ENCODE measurements around the gene E2F6.
"Not testable (repeated sequence)": the region's sequence is repeated elsewhere in the genome, so short reads cannot be mapped to it uniquely, and the experiment has no call there.

Gene E2F6

DNA sequence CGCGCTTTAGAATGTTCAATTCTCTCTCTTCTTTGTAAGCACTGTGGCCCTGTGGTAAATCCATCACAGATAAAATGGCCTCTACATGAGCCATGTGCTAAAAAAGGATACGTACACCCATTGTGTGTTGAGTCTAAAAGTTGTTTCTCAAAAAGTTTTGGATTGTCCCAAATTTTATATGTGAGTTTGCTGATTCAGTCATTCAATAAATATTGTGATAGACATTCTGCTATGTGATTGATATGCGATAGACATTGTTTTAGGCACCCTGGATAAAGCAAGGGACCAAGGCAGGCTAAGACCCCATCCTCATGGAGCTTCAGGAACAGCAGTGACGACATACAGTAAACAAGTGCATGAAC is 53.5 kb downstream of the E2F6 start:
- DNase-seq (ENCODE audit: low spot score), result no peak

DNA sequence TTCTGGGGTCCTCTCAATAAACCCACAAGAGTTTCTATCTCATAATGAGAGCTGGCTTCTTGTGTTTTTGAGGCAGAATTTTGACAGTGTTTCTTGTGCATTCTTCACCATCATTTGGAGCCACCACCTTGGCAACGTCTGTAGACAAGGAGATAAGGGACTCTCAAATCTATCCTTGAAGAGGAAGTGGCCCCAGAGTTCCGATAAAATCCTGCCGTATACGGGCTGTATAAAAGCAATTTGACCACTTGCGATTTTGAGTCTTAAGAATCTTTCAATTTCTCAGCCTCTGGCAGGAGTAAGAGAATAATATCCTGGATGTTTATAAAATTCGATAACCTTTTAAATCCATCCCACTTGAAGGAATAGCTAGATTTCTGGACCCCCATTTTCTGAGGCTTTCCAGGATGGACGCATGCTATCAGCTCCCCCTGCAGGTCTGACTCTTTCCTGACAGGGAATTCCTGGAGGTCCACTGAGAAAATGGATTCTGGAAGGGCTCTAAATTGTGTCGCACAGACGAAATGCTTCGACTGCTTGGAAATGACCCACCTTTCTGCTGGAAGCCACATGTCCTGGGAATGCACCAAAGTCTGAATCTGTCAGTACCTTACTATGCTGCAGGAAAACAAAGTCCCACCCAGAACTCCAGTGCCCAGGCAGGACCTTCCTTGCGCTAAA is 54.1 kb downstream of the E2F6 start:
- DNase-seq (ENCODE audit: low spot score), result no peak

DNA sequence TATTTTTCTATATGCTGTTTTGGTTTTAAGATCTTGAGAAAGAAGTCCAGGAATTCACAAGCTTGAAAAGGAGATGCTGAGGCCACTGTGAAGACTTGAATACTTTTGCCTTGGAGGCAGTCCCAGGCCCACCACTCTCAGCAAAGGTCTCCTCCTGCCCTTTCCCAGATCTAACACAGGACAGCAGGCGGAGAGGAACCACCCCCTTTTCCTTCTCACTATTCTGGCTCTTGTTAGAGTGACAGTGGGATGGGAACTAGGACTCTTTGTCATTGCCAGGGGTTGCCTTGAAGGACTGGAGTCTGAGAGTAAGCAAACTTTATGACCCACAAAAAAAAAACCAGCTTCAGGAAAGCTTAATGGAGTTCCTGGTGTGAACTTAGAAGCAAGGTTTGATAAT is 54.7 kb downstream of the E2F6 start:
- no peak for DNase-seq (ENCODE audit: low spot score)

DNA sequence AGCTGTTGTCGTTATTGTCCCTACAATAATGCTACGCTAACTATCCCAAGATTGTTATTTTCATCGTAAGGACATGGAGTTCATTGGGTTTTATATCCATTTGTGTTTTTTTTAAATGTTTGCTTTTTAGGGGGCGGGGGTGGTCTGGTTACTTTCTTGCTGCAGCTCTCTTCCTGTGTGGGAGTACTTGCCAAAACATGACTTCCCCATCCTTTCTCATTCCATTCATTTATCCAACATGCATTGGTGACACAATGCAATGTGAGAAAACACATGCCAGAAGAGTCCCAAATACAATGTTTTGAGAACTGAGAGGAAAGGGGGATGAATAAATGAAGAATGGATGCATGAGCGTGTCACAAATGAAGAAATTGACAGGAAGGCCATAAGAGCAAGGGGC is 55.9 kb downstream of the E2F6 start:
- DNase-seq (ENCODE audit: low spot score), result no peak

DNA sequence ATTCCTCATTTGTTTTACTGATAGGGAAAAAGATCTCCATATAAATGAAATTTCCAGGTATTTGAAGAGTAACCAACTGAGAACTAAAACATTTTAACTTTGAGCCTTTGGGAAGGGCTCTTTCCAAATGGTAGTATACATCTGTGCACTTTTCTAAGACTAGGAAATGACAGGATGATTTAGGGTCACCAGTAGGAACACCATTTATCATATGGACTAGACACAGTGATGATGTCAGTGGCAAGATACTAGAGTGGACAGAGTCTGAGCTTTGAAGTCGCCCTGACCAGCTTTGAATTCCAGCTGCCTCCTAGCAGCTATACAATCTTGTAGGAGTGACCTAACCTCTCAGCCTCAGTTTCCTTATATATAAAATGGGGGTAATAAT is 56.4 kb downstream of the E2F6 start:
- DNase-seq (ENCODE audit: low spot score), result no peak

DNA sequence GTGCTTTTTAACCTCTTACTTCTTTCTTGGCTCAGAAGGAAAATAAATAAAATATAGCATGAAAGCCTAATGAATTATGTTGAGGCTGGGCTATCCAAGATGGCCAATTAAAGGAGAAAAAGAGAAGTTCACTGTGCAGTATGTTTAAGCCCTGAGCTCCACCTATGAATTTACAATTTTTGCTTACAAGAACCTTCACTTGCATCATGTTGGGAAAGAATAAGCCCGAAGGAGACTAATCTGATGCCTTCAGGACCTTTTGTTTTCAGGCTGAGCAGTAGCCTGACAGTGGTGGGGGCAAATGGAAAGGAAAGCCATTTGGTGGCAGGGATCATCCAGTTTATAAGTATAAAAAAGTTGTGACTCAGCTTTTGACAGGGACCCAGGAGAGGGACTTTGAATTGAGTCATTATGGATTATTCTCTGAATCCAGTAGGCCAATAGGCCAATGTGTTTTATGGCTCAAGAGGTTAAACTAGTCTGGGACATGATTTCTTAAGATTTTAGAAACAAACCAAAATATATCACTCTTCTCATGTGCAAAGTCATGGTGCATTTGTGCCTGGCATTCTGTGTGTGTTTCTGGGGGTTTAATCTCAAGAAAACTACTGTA is 56.9 kb downstream of the E2F6 start:
- no peak for DNase-seq (ENCODE audit: low spot score)

DNA sequence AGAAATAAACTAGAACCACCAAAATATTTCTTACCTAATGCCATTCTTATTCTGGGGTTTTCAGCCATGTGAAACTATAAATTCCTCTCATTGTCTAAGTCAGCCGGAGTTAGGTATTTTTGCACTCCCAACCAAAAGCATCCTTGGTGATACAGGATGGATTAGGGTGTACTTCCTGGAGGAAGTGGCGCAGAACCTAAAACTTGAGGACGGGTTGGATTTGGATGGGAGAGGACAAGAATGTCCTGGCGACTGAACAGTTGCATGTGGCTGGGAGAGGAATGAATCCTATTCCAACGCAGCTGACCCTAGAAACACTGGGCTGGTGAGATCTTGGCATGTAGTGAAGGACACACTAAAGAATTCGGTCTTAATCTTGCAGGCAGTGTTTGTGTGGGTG is 58.5 kb downstream of the E2F6 start:
- DNase-seq (ENCODE audit: low spot score), result no peak

DNA sequence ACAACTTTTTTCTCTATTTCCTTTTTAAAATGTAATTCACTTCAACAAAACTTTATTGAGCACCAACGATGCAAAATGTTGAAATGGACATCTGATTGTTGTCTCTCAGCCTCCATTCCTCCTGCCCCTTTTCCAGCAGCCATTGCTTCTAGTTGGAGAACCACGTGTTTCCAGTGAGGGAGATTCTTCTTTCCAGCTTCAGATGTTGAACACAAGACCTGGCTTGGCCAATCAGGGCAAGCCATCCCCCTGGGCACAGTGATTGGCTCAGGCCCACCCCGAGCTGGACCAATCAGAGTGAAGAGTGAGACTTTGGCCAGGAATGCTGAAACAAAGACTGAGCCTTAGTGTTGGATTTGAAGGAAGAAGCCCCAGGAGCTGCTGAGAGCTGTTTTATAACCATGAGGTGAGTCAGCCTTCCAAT is 59.0 kb downstream of the E2F6 start:
- DNase-seq (ENCODE audit: low spot score), result peak; percentile 36

DNA sequence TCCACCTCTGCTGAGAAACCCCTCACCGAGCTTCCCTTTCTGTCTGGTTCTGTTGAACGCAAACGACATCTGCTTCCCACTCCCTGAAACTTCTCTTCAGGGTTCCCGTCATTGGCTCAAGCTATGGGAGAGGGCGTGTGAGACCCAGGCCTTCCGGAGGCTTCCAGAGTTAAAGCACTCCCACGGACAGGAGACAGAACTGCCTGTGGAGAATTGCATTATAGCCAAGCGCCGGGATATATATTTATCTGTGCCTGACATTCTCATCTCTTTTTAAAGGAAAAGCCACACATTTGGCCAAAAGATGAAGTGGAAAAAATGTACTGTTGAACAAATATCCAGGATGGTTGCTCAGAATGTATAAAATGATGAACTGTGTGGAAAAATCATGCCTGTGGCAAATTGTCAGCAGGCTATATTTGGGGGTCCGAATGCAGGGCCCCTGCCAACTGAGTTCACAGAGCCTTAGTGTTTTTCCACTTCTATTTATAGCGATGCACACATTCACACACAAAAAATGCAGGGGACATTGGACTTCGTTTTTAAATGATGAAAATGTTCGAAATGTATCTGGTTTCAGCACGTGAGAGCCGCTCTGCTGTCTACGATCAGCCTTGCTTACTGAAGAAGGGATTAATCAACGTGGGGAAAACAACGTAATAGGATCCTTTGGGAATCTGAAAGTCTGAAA is 59.5 kb downstream of the E2F6 start:
- DNase-seq (ENCODE audit: low spot score), result no peak

DNA sequence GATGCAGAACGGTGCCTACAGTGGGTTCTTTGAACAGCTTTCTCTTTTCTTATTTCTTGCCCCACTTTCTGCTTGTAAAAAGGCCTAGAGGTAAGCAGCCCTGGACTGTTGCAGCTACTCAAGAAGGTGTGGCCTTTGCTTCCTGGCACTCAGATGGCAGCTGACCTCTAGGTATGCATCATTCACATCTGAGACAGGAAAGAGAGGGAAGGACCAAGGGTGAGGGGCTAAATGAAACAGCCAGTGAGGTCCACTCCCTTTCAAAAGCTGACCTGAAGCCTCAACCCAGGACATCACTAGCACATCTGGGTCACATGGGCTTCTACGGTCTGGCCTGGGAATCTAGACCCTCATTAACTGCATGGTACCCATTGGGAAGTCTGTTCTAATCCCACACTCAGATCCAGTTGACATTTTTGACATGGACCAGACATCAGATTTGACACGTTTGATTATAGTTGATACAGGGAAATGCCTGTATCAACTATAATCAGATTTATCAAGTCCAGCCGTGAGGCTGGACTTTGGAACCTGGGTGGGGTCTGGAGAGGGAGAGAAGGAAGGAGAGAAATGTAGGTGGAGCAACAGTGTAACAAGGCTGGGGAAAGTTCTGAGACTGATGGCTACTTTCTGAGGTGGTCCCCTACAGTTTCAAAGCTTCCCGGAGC is 60.2 kb downstream of the E2F6 start:
- DNase-seq (ENCODE audit: low spot score), result no peak

DNA sequence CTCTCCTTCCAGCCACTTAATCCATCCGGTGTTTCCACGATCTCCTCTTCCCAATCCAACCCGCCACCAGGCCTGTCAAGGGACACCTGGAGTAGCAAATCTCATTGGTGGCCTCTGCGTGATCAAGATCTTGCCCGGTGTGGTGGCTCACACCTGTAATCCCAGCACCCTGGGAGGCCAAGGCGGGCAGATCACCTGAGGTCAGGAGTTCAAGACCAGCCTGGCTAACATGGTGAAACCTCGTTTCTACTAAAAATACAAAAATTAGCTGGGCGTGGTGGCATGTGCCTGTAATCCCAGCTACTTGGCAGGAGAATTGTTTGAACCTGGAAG is 60.9 kb downstream of the E2F6 start:
- DNase-seq (ENCODE audit: low spot score), result not testable (repeated sequence)

DNA sequence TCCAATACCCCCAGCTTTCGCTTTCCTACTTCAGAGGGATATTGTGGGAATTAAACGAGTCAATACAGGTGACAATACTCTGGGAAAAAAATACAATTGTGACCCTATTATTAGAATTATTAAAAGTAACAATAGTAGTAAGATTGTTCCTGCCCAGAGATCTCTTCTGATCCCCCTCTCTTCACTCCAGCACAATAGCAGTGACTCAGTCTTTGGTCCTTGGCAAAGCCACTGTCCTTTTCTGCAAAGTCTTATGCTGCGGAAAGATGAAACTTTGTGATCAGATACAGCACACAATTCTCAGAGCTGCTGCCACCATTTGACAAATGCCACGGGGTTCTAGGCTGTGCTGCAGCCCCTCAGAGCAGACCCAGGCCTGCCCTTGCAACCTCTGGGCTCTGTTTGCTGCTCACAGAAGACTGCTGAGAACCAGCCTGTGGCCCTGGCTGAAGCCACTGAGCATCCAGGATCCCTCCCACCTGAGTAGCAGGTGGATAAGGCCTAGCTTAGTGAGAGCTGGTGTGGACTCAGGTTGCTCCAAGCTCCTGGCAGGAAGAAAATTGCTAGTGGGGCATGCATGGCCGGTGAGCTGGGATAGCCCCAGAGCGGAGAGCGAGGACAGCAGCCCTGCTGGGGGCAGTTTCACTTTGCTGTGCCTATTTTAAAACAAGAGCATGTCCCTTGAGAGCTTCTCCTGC is 61.4 kb downstream of the E2F6 start:
- DNase-seq (ENCODE audit: low spot score), result no peak

DNA sequence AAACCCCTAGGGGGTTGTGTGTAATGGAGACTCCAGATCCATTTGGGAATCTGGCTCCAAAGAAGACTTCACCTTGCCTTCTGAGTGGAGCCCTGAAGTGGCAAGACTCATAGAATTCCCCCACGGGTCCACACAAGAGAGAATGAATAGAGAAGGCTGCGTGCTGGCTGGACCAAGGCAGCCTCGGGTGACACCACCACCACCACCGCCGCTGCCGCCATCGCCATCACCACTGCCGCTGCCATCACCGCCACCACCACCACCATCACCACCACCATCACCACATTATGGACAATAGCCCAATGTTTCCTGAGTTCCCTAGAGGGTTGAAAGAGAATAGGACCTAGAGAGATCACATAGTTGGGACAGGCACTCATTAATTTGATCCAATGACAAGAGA is 63.5 kb downstream of the E2F6 start:
- no peak for DNase-seq (ENCODE audit: low spot score)

DNA sequence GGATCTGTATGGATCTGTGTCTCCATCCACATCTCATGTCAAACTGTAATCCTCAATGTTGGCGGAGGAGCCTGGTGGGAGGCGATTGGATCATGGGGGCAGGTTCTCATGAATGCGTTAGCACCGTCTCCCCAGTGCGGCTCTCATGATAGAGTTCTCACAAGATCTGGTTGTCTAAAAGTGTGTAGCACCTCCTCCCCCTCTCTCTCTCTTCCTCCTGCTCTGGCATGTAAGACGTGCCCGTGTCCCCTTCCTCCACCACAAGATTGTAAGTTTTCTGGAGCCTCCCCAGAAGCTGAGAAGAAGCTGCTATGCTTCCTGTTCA is 66.6 kb downstream of the E2F6 start:
- DNase-seq (ENCODE audit: low spot score), result no peak

DNA sequence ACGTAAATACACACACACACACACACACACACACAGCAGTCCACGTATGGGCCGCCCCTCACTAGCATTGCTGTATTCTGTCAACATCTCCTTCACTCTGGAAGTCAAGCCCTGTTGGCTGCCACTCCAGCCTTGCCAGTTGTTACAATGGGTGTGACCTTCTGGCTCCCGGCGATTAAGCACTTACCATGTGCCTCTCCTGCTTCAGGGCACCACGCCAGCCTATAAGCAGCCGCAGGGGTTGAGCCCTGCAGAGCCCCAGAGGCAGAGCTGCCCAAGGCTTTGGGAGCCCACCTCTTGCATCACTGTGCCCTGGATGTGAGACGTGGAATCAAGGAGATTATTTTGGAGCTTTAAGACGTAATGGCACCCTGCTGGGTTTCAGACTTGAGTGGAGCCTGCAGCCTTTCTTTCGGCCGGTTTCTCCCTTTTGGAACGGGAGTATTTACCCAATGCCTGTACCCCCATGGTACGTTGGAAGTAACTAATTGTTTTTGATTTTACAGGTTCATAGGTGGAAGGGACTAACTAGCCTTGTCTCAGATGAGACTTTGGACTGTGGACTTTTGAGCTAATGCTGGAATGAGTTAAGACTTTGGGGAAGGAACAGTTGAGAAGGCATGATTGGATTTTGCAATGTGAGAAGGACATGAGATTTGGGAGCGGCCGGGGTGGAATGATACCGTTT is 67.1 kb downstream of the E2F6 start:
- DNase-seq (ENCODE audit: low spot score), result no peak

DNA sequence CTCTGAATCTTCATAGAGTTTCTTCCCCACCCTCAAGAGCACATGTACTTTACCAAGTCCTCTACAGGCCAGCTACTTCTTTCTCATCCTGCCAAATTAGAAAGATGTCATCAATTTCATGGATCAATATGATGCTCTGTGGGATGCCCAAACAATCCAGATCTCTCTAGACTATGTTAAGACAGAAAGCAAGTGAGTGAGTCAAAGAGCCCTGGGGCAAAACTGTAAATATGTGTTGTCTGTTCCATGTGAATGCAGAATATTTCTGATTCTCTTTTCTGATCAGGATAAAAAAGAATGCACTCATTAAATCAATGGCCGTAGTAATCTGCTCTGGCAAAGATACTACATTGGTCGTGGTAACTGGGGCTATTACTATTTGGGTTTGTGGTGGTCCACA is 68.4 kb downstream of the E2F6 start:
- no peak for DNase-seq (ENCODE audit: low spot score)

DNA sequence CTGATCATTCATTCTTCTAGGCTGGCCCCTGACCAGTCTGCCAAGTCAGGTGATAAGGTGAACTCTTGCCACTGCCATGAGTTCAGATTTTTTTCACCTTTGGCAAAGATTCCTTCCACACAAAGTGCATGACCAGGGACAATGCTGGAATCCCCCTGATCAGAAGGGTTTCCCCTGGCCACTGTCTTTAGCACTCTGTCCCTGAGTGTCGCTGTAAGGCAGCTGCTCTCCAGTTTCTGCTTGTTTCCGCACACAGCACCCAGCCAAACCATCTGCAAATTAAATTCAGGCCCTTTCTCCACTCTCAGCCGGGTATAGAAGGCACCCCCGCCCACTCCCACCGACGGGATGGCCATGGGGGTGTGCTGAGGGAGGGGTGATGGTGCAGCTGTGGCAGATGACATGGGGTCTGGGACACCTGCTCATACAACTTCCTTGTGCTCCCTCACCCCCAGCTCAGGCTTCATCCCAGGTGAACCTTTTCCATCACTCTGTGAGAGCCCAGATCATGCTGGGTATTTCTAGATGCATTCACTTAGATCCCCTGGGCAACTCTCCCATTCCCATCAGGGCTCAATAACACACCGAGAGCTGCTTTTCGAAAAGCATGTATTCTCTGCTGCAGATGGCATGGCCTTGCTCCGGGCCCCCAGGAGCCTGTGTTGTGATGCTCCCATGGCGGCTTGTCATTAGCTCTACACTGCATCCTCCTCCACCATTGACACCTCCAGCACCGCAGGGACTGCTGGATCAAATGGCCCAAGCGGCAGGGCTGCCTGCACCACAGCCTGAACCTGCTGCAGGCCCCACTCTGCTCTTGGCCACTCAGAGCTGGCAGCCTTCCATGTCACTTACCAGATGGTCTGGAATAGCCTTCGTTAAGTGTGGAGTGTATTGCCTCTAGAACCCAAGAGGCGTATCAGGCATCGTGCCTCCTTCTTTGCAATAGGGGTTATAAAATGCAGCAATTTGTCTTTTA is 69.2 kb downstream of the E2F6 start:
- DNase-seq (ENCODE audit: low spot score), result no peak

DNA sequence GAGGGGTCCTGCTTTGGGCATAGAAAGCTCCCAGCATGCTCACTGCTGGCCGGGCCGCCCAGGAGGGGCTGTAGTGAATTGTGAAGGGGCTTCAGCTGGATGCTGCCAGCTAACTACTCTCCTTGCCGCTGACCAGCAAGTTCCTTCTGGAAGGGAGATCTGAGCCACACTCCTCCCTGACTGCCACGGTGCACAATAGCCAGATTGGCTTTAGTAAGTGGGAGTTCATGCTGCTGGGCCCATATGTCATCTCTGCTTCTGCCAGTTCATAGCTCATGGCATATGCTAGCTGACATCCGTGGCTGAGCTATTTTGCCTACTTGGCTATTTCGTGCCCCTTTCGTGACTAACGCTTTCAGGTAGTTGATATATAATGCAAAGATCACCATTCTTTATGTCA is 69.9 kb downstream of the E2F6 start:
- DNase-seq (ENCODE audit: low spot score), result no peak

DNA sequence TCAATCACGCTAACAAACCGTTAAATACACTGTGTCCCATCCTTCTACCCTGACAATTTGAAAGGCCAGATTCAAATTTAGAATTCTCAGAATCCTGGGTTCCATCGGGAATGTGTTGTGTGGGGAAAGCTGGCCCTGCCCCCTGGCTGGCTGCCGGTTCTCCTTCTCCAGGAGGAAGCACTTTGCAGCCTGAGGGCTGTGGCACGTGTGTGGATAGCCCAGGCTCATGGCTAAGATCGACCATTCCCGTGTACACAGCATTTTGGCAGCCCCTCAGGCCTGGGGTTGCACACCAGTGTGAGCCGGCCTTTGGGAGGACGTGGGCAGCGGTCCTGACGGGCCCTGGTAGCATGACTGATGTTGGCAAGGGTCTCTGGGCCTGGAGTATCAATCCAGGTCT is 70.6 kb downstream of the E2F6 start:
- DNase-seq (ENCODE audit: low spot score), result no peak
